ENCODE results near the gene CCDC24. TPM values are rescaled to one million over a fixed set of nuclear protein-coding genes. Genes with fewer than 3 reads are reported as not detected.

The CCDC24 gene
- total RNA-seq, 1 experiment from 2014 or later = 11.8 TPM

- no peak for TF ChIP-seq CTCF (conservative IDR thresholded peaks at IDR 0.05)
- Histone ChIP-seq H2AFZ (ENCODE audit: low read length) (no peak overlapping the region), H4K91ac (ENCODE audit: insufficient read length, low read depth, low read length) (no peak overlapping the region), H3K9me3 (ENCODE audit: control insufficient read depth, low read depth, low read length) (no peaks in the 10 kb centered on the region), H2AK5ac (ENCODE audit: insufficient read length, low read length) (no peak overlapping the region), H2BK12ac (ENCODE audit: insufficient read length, low read depth, low read length) (no peak overlapping the region), H3K56ac (ENCODE audit: insufficient read length, low read depth, low read length) (no peak overlapping the region), H2BK20ac (ENCODE audit: low read depth, low read length, poor library complexity, severe bottlenecking) (no peak overlapping the region), H3K27me3 (ENCODE audit: insufficient read depth, low read length) (no peaks in the 10 kb centered on the region), H4K20me1 (ENCODE audit: control insufficient read depth, insufficient read depth, insufficient read length) (no peaks in the 10 kb centered on the region), H3K9ac (ENCODE audit: extremely low read depth, insufficient read length, low read length) (no peak overlapping the region), H2BK15ac (ENCODE audit: low read depth, low read length) (no peak overlapping the region), H3K4me1 (ENCODE audit: insufficient read depth, low read length) (no peaks in the 10 kb centered on the region), H2BK5ac (ENCODE audit: insufficient read length, low read length) (no peak overlapping the region), H3K18ac (ENCODE audit: insufficient read length, low read depth, low read length) (no peak overlapping the region), H3K14ac (ENCODE audit: insufficient read depth, low read length) (no peak overlapping the region), H3T11ph (ENCODE audit: low read length) (no peak overlapping the region), H3K79me2 (ENCODE audit: insufficient read depth, low read length) (no peaks in the 10 kb centered on the region), H3K4me2 (ENCODE audit: insufficient read depth, insufficient read length, low read length) (no peak overlapping the region), H3K79me1 (ENCODE audit: insufficient read depth, low read depth, low read length, poor library complexity, severe bottlenecking) (no peaks in the 10 kb centered on the region), H4K8ac (replicated peaks; ENCODE audit: insufficient read length, low read depth, low read length) (no peak overlapping the region), H2BK120ac (ENCODE audit: low read depth, low read length, poor library complexity, severe bottlenecking) (no peak overlapping the region), H4K5ac (ENCODE audit: insufficient read length, low read depth, low read length) (no peak overlapping the region), H3K27ac (ENCODE audit: insufficient read length, low read depth, low read length) (no peak overlapping the region), H3K23me2 (ENCODE audit: insufficient read length, low read depth, low read length, poor library complexity, severe bottlenecking) (no peaks in the 10 kb centered on the region), H3K23ac (ENCODE audit: insufficient read length, low read depth, low read length) (no peak overlapping the region), H3K4ac (ENCODE audit: low read depth, low read length) (no peak overlapping the region)
- no peaks in the 10 kb centered on the region; the same call in 1 of the 2 replicates for H3K27me3 Mint-ChIP-seq (ENCODE audit: low read depth)
- H3K4me1 Mint-ChIP-seq = no peaks in the 10 kb centered on the region
- H3K27ac Mint-ChIP-seq = no peak overlapping the region
- DNase-seq = no peak
- peaks cover 3 to 15% (median 9%) of the 10 kb centered on the region in 3 experiments; a peak in 4 of 7 replicates for H3K36me3 Mint-ChIP-seq (ENCODE audit: insufficient read depth in 1 of 3, low read depth in 3 of 3)
- H3K4me3 Mint-ChIP-seq = no peak overlapping the region
- no peaks in the 10 kb centered on the region for H3K9me3 Mint-ChIP-seq
- WGBS (ENCODE audit: extremely low coverage, insufficient read length, low lambda C conversion rate) = no CpG with 5 or more reads among the region's 3 CpGs
Observed at GRCh38 chr1:43963006-43963405, 28.4 kb upstream of the CCDC24 start.

Data from H9 (cell line).